CD4-positive, alpha-beta T cell treated with Interleukin-21 for 1 hour (primary cell): ENCODE data around the gene ARG1.
"Not testable (repeated sequence)": the region's sequence is repeated elsewhere in the genome, so short reads cannot be mapped to it uniquely, and the experiment has no call there.

ENCODE experiments used
- DNase-seq: peaks from one replicate; pipeline ENCODE4 v3.0.0-alpha.2; 2020

The ARG1 gene

DNA sequence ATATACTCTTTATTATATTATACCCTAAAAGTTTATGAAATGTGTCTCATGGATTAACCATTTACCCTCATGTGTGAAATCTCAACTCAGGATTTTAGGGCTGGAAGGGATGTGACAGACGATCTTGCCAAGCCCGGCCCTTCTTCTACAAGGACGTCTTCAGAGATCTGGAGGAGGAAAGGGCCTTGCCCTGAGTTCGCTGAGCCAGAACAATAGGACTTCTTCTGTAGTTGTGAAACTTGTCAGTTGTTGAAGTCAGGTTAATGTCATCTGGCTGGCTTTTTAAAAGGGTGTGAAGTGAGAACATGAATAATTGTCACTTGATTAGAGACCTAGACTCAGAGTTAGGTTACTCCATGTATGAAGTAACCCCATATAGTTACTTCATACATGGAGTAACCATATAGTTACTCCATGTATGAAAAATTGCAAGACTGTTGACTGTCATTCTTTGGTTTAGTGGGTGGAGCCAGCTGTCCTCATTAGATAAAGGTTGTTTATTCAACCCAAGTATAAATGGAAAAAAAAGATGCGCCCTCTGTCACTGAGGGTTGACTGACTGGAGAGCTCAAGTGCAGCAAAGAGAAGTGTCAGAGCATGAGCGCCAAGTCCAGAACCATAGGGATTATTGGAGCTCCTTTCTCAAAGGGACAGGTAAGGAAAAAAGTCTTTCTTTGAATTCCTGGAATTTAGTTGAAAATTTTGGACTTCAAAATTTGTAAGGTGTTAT is at the start of gene ARG1:
TSS of gene ARG1 (plus strand) at position 541 of the 730 bp plus-strand sequence. CDS start at position 598, 57 bp downstream.
- no peak for DNase-seq

DNA sequence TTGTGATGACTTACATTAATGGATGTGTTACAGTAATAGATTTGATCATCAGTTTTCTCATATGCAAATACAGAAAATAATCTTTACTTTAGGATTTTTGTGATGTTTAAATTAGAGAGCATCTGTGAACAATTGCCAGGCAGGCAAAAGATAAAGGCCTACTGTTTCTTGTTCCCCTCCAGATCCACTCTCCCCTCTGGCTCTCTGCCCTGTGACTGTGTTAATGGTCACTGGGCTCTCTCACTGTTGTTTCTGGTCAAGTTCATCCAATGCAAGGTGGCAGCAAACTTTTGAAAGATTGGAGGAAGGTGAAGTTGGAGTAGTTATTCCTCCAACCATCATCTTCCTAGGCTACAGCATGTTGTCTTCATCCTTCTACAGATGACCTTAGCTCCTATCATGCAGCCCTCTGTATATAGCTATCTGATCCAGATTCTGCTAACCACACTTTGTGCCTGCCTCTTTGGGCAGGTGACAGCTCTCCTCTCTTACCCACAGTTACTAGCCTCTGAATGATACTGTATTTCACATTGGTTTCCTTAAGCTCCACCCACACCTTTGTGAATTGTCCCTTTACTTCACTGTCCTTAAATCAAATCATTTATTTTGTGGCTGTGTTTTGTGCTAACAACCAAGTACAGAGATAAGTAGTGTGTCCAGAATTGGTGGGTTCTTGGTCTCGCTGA is 48.9 kb upstream of the ARG1 start:
- no peak for DNase-seq

- DNase-seq: peak; percentile 42
Measured at GRCh38 chr6:131524695-131525336, 48.2 kb upstream of the ARG1 start.

DNA sequence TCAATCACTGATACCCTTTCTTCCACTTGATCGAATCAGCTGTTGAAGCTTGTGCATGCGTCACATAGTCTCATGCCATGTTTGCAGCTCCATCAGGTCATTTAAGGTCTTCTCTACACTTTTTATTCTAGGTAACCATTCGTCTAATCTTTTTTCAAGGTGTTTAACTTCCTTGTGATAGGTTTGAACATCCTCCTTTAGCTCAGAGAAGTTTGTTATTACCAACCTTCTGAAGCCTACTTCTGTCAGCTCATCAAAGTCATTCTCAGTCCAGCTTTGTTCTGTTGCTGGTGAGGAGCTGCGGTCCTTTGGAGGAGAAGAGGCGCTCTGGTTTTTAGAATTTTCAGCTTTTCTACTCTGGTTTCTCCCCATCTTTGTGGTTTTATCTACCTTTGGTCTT is 42.1 kb upstream of the ARG1 start:
- DNase-seq: peak; percentile 9

DNA sequence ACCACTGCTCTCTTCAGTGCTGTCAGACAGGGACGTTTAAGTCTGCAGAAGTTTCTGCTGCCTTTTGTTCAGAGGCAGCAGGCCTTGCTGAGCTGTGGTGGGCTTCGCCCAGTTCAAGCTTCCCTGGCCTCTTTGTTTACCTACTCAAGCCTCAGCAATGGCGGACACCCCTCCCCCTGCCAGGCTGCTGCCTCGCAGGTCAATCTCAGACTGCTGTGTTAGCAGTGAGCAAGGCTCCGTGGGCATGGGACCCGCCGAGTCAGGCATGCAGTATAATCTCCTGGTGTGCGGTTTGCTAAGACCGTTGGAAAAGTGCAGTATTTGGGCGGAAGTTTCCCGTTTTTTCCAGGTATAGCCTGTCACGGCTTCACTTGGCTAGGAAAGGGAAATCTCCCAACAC is 41.3 kb upstream of the ARG1 start:
- DNase-seq: not testable (repeated sequence)

DNA sequence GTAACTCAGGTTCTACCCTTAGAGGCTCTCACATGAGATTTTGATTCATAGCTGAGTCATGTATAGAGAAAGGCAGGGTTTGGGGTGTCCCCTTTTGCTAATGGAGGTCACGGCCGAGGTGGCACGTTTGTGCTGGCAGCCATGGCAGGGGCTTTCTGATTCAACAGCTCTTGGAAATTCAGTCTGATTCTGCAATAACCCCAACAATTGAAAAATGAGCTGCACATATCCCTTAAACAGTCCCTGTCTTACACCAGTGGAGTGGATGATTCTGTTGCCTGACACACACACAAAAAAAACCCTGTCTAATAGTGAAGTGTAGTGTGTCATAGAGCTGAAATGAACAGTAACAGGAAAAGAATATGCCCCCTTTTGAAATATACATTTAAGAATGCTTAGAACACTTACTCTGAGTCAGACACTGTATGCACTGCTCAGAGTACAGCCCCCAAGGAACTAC is 40.4 kb upstream of the ARG1 start:
- no peak for DNase-seq

- not testable (repeated sequence) for DNase-seq
Measured at GRCh38 chr6:131538615-131539014, 34.4 kb upstream of the ARG1 start.

GRCh38 chr6:131545317-131545716 is 27.7 kb upstream of the ARG1 start:
- no peak for DNase-seq

- DNase-seq: no peak
Measured at GRCh38 chr6:131547488-131547887, 25.5 kb upstream of the ARG1 start.

GRCh38 chr6:131548441-131548840 is 24.6 kb upstream of the ARG1 start:
- DNase-seq: no peak

- DNase-seq: no peak
Measured at GRCh38 chr6:131549811-131550210, 23.2 kb upstream of the ARG1 start.

DNA sequence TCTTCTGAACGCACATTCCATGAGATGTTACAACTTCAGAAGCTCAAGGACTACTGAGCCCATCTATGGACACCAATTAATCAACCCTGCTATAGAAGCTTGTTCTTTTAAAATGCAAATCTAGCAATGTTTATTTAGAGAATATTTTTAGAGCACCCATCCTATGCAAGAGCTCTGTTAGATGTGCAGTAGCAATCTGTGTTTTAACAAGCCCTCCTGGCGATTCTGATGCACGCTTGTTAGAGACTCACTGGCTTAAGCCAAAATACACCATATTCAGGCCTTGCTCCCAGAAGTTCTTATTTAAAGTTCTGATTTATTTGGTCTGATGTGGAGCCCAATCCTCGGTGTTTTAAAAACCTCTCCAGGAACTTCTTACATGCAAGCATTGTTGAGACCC is 21.1 kb upstream of the ARG1 start:
- no peak for DNase-seq

- DNase-seq: no peak
Measured at GRCh38 chr6:131552572-131552971, 20.5 kb upstream of the ARG1 start.

DNA sequence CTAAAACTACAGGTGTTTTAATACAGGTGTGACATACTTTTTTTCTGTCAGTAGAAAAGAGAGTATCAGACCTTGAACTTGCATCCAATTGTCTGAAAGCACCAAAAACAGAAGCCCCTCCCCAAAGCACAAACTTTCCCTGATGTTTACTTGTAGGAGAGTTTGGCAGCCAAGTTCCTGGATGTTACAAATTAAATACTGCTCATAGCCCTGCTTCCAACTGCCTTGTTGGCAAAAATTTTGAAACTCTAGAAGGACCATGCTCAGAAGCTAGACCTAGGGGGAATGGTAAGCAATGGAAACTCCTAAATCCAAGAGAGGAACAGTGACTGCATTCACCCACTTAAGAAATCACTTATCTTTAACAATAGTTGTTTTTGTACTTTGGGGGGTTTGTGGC is 17.0 kb upstream of the ARG1 start:
- no peak for DNase-seq

- DNase-seq: no peak
Measured at GRCh38 chr6:131558922-131559321, 14.1 kb upstream of the ARG1 start.

DNA sequence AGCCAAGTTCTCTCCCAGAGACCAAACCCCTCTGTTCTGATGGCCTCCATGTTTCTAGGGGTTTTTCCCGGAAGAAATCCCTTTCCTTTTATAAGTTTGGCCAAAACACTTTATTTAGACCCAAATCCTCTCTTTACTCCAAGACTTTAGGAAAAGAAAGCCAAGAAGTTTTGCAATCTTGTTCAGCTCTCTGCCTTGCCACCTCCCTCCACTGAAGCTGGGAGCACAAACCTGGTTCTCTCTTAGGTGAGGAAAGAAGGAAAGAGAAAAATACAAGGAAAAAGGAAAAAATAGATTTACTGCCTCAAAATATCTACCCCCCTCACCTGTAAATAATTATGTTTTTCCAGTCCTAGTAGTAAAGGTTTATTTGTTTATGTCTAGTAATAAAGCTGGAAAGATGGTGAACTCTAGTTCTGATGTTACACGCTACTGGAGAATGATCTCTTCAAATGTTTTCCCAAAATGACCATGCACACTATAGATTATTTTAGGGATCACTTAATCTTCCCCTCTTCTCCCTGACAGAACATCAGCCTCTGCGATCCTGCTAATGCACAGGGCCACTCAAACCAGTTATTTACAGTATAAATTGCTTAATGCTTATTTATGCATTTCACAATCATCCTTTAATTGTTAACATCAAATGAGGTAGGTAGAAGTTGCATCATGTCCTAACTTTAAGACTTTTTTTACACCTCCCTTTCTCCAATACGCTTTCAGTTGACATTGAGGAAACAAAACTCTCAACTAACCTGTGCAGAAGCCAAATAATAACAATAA is 10.9 kb upstream of the ARG1 start:
- no peak for DNase-seq

DNA sequence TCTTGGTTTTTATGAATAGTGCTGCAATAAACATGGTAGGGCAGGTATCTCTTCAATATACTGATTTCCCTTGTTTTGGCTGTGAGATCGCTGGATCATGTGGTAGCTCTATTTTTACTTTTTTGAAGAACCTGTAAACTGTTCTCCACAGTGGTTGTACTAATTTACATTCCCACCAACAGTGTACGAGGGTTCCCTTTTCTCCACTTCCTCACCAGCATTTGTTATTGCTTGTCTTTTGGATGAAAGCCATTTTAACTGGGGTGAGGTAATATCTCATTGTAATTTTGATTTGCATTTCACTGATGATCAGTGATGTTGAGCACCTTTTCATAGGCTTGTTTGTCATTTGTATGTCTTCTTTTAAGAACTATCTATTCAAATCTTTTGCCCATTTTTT is 8.0 kb upstream of the ARG1 start:
- no peak for DNase-seq

DNA sequence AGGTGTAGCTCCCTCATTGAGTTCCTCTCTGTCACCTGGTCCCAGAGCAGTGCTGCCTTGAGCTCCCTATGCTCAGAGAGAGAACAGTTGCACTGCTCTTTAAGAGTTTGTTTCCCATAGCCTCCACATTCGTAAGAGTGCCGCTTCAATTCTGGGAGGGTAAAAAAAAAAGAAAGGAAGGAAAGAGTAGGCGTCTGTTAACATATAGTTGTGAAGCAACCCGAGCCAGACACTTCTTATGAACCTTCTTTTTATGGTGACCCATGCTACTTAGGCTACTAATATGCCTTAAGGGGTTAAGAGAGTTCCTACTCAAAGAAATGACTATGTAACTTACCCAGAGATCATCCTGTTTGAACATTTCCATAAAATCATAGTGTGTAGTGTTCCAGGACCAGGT is 4.3 kb upstream of the ARG1 start:
- no peak for DNase-seq

DNA sequence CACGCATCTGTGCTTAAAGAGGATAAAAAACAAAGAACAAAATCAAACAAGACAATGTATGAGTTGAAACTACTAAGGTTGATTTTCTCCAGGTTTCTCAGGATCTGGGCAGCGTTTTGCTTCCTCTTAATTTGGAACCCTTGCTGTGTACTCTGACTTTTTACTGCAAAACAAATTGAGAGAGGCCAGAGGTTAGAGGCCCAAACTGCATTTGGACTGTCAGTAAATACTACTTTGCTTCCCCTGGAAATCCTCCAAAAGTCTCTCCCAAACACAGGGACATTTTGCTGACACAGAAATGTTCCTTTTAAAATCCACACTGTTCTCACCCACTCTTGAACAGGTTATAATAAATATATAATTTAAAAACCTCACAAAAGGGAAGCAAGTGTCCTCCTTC is 1.1 kb downstream of the ARG1 start:
- DNase-seq: no peak

- no peak for DNase-seq
Measured at GRCh38 chr6:131574686-131575085, 1.7 kb downstream of the ARG1 start.

DNA sequence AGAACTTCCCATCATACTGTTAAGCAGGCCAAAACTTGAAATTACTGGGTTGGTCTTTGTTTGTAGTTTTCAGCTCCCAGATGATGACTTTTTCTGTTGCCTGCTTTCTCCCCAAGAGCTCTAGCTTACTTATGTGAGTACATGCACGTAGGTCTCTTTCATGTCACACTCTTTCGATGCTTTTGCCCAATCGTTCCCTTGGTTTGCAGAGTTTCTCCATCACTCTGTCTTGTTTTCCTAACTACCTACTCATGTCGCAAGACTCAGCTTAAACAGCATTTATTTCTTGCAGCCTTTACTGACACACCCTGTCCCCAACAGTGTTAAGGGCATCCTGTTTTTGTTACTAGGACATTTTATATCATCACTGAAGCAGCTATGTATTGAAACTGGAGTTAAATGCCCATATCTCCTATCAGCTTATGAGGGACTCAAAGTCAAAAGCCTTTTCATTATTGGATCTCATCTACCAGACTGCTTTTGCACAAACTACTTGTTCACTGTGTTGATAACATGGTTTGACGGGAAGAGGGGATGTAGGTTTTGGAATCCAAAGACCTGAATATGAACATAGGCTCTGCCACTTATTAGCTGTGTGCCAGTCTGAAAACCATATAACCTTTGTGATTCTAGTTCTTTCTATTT is 2.9 kb downstream of the ARG1 start:
- no peak for DNase-seq

DNA sequence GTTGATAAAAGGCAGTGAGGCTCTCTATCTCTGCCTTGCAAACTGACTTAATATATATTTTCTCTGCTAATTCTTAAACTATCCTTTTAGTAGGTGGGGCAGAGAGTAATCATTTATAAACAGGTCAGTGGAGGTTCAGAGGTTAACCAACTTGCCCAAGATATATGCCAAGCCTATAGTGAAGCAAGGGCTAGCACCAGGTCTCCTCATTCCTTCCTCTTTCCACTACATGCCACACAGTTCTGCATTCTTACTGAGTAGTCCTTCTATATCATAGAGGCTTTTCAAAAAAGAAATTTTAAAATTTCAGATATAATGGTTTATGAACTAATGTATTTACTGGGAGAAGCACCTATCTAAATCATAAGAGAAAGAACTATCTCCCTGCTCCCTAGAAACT is 8.5 kb downstream of the ARG1 start:
- no peak for DNase-seq

- DNase-seq: no peak
Measured at GRCh38 chr6:131586543-131586942, 13.5 kb downstream of the ARG1 start.
